GM19438 (cell line): ENCODE measurements around the gene GIMAP8.
"Not testable (repeated sequence)": the region's sequence is repeated elsewhere in the genome, so short reads cannot be mapped to it uniquely, and the experiment has no call there.

Experiments used
- ATAC-seq: cut with Tn5 transposase; IDR thresholded peaks from one replicate; pipeline ENCODE4 v1.9.1; 2021; ENCODE audit warnings: low read depth; ENCODE audit not compliant: unreplicated experiment

GIMAP8 gene

GRCh38 chr7:150461520-150461919 lies 11.1 kb downstream of the GIMAP8 start:
- ATAC-seq: no peak

GRCh38 chr7:150462413-150462812 lies 12.0 kb downstream of the GIMAP8 start:
- no peak for ATAC-seq

GRCh38 chr7:150463461-150463860 lies 13.0 kb downstream of the GIMAP8 start:
- no peak for ATAC-seq

GRCh38 chr7:150464962-150465361 lies 14.5 kb downstream of the GIMAP8 start:
- ATAC-seq: no peak

- ATAC-seq: no peak
These were observed 15.0 kb downstream of the GIMAP8 start for GRCh38 chr7:150465414-150465813.

- no peak for ATAC-seq
These were observed 16.0 kb downstream of the GIMAP8 start for GRCh38 chr7:150466477-150466876.

GRCh38 chr7:150468241-150468640 lies 17.8 kb downstream of the GIMAP8 start:
- no peak for ATAC-seq

- no peak for ATAC-seq
These were observed 21.5 kb downstream of the GIMAP8 start for GRCh38 chr7:150471886-150472285.

- no peak for ATAC-seq
These were observed 23.5 kb downstream of the GIMAP8 start for GRCh38 chr7:150473902-150474301.

GRCh38 chr7:150476285-150476684 lies 25.9 kb downstream of the GIMAP8 start:
- no peak for ATAC-seq

GRCh38 chr7:150476819-150477631 lies 26.6 kb downstream of the GIMAP8 start:
- no peak for ATAC-seq

- ATAC-seq: no peak
These were observed 28.7 kb downstream of the GIMAP8 start for GRCh38 chr7:150479023-150479716.

GRCh38 chr7:150481186-150481920 lies 30.9 kb downstream of the GIMAP8 start:
- no peak for ATAC-seq

- no peak for ATAC-seq
These were observed 31.5 kb downstream of the GIMAP8 start for GRCh38 chr7:150481922-150482321.

GRCh38 chr7:150483514-150483913 lies 33.1 kb downstream of the GIMAP8 start:
- not testable (repeated sequence) for ATAC-seq

- not testable (repeated sequence) for ATAC-seq
These were observed 33.6 kb downstream of the GIMAP8 start for GRCh38 chr7:150484071-150484470.

GRCh38 chr7:150487625-150488024 lies 37.2 kb downstream of the GIMAP8 start:
- no peak for ATAC-seq

- no peak for ATAC-seq
These were observed 39.4 kb downstream of the GIMAP8 start for GRCh38 chr7:150489782-150490181.

GRCh38 chr7:150493442-150493841 lies 43.0 kb downstream of the GIMAP8 start:
- ATAC-seq: not testable (repeated sequence)

- ATAC-seq: no peak
These were observed 52.1 kb downstream of the GIMAP8 start for GRCh38 chr7:150502519-150502918.

- ATAC-seq: no peak
These were observed 52.7 kb downstream of the GIMAP8 start for GRCh38 chr7:150503155-150503554.
